ENCODE data around the gene PARP8. TPM values are rescaled to one million over a fixed set of nuclear protein-coding genes. Genes with fewer than 3 reads are reported as not detected.

Gene PARP8
- total and polyA plus RNA-seq, 9 of the 15 experiments (the other 6 are each of a cell fraction or from before 2014, with no cell fraction given) = 0.03 to 0.31 TPM; not detected in 7

DNA sequence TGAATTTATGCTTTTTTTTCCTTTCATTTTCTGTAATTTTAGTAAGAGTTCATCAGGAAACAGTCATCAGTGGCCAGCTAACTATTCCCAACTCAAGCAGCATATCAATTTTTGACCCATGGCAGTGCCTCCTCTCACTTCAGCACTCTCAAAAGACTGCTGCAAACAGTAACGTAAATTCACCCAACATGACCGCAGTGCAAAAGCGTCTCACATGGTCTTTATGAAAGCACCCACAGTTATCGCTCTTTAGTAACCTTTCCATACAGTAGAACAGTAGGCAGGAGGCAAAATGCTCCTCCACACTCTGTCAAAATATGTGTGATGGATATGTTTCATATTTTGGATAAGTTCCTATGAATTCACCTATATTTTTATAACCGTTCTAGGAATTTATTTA is 48.6 kb downstream of the PARP8 start:
- H3K4me3 ChIP-seq = no peak overlapping the region
- ChIA-PET CTCF (ENCODE audit: low intra/inter-chr PET ratio) (no interaction called here), POLR2A (no interaction called here)
- 0% methylated on average over 5 of the region's 5 CpGs for WGBS (ENCODE audit: insufficient coverage, low coverage, missing lambda C conversion rate)
- intact Hi-C loops (cut with micrococcal nuclease) = no loop called here
- no peaks in the 10 kb centered on the region for H4K20me1 ChIP-seq (replicated peaks; ENCODE audit: control insufficient read depth, insufficient read depth, low read length)
- no peaks in the 10 kb centered on the region for H3K4me1 ChIP-seq (replicated peaks in 1 of 2; ENCODE audit: control insufficient read depth in 2 of 2, insufficient read depth in 2 of 2, low read length in 2 of 2)
- no peak overlapping the region for H3K9ac ChIP-seq (ENCODE audit: insufficient read depth in 1 of 2, low read depth in 2 of 2, low read length in 2 of 2)
- H3K36me3 ChIP-seq (ENCODE audit: control insufficient read depth, insufficient read depth, low read length) = no peaks in the 10 kb centered on the region
- H3K4me2 ChIP-seq (ENCODE audit: insufficient read depth, low read length) = no peak overlapping the region
- no TSS peak for BruUV-seq (replicated peaks)
- in situ Hi-C loops (cut with MboI) = no loop called here
- H3K27ac ChIP-seq (ENCODE audit: extremely low read depth, low read depth, low read length) = no peak overlapping the region
- no peak overlapping the region for H2AFZ ChIP-seq (ENCODE audit: low read depth, low read length)
- no peaks in the 10 kb centered on the region for H3K79me2 ChIP-seq (ENCODE audit: control insufficient read depth, insufficient read depth, low read length)
- no peaks in the 10 kb centered on the region for H3K9me3 ChIP-seq (replicated peaks; ENCODE audit: control insufficient read depth, insufficient read depth, low read depth, low read length)
- FAIRE-seq (no peak), ATAC-seq (no peak), DNase-seq (ENCODE audit: extremely low read depth in 1 of 4, low spot score in 3 of 4) (no peak)
- H3K9me1 ChIP-seq (ENCODE audit: control insufficient read depth, insufficient read depth, low read length) = no peaks in the 10 kb centered on the region
- no peaks in the 10 kb centered on the region for H3K27me3 ChIP-seq (ENCODE audit: control insufficient read depth in 2 of 2, insufficient read depth in 2 of 2, low read length in 2 of 2)
- TF ChIP-seq CEBPG (CRISPR knock-in tag; IDR thresholded peaks at IDR 0.05) (no peak), CEBPG (tag; conservative IDR thresholded peaks at IDR 0.05 in 1 of 2, IDR thresholded peaks at IDR 0.05 in 1 of 2) (no peak), MEF2D (tag; conservative IDR thresholded peaks at IDR 0.05; ENCODE audit: low read depth) (no peak), ZNF184 (CRISPR knock-in tag; IDR thresholded peaks at IDR 0.05) (no peak), ZNF445 (CRISPR knock-in tag; IDR thresholded peaks at IDR 0.05; ENCODE audit: low read depth) (no peak), NFE2 (IDR thresholded peaks at IDR 0.05; ENCODE audit: low read depth) (no peak), TRIM28 (IDR thresholded peaks at IDR 0.05) (no peak), POLR2H (tag; IDR thresholded peaks at IDR 0.05; ENCODE audit: low read depth) (no peak), CREBBP (IDR thresholded peaks at IDR 0.05; ENCODE audit: low read depth, low read length) (no peak), CREB5 (CRISPR knock-in tag; IDR thresholded peaks at IDR 0.05) (no peak), ZC3H8 (IDR thresholded peaks at IDR 0.05) (no peak), HOXB6 (CRISPR knock-in tag; IDR thresholded peaks at IDR 0.05; ENCODE audit: borderline replicate concordance) (no peak), ATF2 (CRISPR knock-in tag; IDR thresholded peaks at IDR 0.05) (no peak), XRCC3 (IDR thresholded peaks at IDR 0.05) (no peak)
- TF ChIP-seq, protein P1, sequence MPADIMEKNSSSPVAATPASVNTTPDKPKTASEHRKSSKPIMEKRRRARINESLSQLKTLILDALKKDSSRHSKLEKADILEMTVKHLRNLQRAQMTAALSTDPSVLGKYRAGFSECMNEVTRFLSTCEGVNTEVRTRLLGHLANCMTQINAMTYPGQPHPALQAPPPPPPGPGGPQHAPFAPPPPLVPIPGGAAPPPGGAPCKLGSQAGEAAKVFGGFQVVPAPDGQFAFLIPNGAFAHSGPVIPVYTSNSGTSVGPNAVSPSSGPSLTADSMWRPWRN (IDR thresholded peaks at IDR 0.05; ENCODE audit: low read depth) = no peak
- TF ChIP-seq, protein P2, sequence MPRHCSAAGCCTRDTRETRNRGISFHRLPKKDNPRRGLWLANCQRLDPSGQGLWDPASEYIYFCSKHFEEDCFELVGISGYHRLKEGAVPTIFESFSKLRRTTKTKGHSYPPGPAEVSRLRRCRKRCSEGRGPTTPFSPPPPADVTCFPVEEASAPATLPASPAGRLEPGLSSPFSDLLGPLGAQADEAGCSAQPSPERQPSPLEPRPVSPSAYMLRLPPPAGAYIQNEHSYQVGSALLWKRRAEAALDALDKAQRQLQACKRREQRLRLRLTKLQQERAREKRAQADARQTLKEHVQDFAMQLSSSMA (CRISPR knock-in tag; IDR thresholded peaks at IDR 0.05) = no peak
- TF ChIP-seq, protein P3, sequence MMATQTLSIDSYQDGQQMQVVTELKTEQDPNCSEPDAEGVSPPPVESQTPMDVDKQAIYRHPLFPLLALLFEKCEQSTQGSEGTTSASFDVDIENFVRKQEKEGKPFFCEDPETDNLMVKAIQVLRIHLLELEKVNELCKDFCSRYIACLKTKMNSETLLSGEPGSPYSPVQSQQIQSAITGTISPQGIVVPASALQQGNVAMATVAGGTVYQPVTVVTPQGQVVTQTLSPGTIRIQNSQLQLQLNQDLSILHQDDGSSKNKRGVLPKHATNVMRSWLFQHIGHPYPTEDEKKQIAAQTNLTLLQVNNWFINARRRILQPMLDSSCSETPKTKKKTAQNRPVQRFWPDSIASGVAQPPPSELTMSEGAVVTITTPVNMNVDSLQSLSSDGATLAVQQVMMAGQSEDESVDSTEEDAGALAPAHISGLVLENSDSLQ (IDR thresholded peaks at IDR 0.05) = no peak
- TF ChIP-seq, protein P4, sequence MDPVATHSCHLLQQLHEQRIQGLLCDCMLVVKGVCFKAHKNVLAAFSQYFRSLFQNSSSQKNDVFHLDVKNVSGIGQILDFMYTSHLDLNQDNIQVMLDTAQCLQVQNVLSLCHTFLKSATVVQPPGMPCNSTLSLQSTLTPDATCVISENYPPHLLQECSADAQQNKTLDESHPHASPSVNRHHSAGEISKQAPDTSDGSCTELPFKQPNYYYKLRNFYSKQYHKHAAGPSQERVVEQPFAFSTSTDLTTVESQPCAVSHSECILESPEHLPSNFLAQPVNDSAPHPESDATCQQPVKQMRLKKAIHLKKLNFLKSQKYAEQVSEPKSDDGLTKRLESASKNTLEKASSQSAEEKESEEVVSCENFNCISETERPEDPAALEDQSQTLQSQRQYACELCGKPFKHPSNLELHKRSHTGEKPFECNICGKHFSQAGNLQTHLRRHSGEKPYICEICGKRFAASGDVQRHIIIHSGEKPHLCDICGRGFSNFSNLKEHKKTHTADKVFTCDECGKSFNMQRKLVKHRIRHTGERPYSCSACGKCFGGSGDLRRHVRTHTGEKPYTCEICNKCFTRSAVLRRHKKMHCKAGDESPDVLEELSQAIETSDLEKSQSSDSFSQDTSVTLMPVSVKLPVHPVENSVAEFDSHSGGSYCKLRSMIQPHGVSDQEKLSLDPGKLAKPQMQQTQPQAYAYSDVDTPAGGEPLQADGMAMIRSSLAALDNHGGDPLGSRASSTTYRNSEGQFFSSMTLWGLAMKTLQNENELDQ (CRISPR knock-in tag; IDR thresholded peaks at IDR 0.05; ENCODE audit: borderline replicate concordance) = no peak
